C1 segment of cervical spinal cord (tissue), 14 donors: ENCODE measurements around the gene ITGAE.

ENCODE experiments used
- DNase-seq, 14 donors: peaks; one replicate each; lab custom pipeline; 2025; lab: John Stamatoyannopoulos, UW

ITGAE gene

GRCh38 chr17:3669548-3669947 lies 131.4 kb downstream of the ITGAE start:
- DNase-seq, result no peak

- DNase-seq, result no peak
Observed at GRCh38 chr17:3669085-3669347, 132.0 kb downstream of the ITGAE start.

- peak; percentile 82 to 100 (median 97) for DNase-seq
Observed at GRCh38 chr17:3668279-3669084, 132.5 kb downstream of the ITGAE start, which contains the start of the genes EMC6 and TAX1BP3. TSS of gene EMC6 (plus strand) at chr17:3668812. CDS start at chr17:3669147, 335 bp downstream. TSS of gene TAX1BP3 (minus strand) at chr17:3668578. CDS start at chr17:3668526, 52 bp downstream.

- peak in 6 of 14 donors; percentile 35 to 85 (median 76) for DNase-seq
Observed at GRCh38 chr17:3667366-3668278, 133.4 kb downstream of the ITGAE start.

GRCh38 chr17:3666516-3666915 lies 134.5 kb downstream of the ITGAE start:
- DNase-seq, result no peak

- peak in 10 of 14 donors; percentile 9 to 54 (median 41) for DNase-seq
Observed at GRCh38 chr17:3665834-3666233, 135.2 kb downstream of the ITGAE start.
